HG03342 (cell line): ENCODE measurements around the gene SBF2.
"Not testable (repeated sequence)": the region's sequence is repeated elsewhere in the genome, so short reads cannot be mapped to it uniquely, and the experiment has no call there.

Experiments
- ATAC-seq: cut with Tn5 transposase; IDR thresholded peaks from one replicate; pipeline ENCODE4 v1.9.1; 2021; ENCODE audit warnings: mild to moderate bottlenecking, moderate library complexity; ENCODE audit not compliant: unreplicated experiment

SBF2 gene

GRCh38 chr11:10122326-10123197 is 171.5 kb downstream of the SBF2 start:
- no peak for ATAC-seq

- no peak for ATAC-seq
Observed at GRCh38 chr11:10118865-10119264, 175.2 kb downstream of the SBF2 start.

GRCh38 chr11:10117709-10118351 is 176.2 kb downstream of the SBF2 start:
- no peak for ATAC-seq

DNA sequence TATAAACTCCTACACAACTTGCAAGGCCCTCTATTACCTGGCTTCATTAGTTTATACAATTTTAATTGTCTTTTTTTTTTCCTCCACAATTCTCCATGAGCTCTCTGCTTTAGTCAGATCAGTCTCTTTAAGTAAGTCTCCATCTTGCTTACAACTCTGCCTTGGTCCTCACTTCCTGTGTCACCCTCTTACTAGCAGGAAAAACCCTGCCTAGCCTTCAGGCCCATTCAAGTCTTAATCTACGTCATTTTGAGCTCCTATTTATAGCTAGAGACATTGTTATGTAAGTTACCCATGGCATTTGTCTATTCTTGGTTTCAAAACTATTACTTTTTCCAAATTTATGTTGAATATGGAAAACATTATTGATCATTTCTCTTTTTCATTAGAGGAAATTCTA is 177.4 kb downstream of the SBF2 start:
- no peak for ATAC-seq

DNA sequence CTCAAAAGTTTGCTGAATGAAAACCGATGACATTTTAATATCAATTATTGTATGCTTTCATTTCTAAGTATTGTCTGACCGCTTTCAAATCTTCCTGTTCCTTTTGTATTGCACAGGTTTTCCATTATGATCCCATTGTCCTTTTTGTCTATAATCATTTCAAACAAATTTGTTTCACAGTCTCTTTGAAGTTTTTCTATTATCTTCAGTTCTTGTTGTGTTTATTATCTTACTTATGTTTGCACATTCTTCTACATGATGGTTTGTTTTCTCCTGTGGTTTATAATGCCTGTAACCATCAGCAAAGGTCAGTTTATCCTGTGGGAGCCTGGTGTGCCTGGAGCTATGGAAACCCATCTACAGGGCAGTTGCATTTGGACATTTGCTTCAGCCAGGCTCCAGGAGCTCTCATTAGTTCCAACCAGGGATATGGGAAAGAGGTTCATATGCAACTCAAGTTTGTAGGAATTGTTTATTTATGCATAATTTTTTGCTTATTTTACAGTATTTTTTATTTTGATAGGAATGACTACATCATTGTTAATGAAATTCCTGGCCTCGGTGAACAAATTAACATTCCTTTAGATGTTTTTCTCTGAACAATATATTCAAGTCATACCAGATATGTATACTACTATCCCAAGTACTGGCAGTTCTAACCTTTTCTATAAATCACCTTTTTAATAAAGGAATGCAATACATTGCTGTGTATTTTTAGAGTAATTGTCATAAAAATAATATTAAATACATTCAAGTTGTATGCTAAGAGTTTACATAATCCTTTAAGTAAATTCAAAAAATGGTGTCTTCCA is 179.2 kb downstream of the SBF2 start:
- ATAC-seq, result no peak

DNA sequence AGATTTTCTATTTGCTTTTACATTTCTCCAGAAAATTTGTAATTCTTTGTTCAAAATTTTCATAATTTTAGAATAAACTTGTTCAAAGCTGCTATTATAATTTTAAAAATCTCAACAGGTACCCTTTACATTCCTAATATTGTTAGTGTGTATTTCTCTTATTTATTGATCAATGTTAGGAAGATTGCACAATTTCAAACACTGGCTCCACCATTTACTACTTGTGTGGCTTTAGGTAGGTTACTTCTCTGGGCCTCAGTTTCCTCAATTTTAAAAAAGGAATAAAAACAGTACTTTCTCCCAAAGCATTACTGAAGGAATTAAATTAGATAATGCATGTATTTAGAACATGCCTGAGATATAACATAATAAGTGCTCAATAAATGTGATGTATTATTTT is 180.2 kb downstream of the SBF2 start:
- no peak for ATAC-seq

DNA sequence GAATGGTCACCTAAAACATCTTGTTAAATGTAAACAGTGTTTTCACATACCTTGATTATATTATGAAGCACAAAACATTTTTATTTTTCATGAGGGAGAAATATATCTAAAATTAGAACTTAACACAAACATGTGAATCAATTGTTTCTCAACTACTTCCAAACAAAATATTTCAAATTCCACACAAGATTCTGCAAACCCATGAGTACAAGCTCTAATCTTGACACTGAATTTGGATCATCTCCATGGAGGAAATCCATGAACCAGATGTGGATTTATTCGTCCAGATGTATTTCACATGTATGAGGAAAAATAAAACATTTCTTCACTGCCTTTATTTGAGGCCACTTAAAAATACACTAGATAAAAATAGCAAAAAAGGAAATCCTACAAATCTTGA is 184.2 kb downstream of the SBF2 start:
- ATAC-seq, result no peak

DNA sequence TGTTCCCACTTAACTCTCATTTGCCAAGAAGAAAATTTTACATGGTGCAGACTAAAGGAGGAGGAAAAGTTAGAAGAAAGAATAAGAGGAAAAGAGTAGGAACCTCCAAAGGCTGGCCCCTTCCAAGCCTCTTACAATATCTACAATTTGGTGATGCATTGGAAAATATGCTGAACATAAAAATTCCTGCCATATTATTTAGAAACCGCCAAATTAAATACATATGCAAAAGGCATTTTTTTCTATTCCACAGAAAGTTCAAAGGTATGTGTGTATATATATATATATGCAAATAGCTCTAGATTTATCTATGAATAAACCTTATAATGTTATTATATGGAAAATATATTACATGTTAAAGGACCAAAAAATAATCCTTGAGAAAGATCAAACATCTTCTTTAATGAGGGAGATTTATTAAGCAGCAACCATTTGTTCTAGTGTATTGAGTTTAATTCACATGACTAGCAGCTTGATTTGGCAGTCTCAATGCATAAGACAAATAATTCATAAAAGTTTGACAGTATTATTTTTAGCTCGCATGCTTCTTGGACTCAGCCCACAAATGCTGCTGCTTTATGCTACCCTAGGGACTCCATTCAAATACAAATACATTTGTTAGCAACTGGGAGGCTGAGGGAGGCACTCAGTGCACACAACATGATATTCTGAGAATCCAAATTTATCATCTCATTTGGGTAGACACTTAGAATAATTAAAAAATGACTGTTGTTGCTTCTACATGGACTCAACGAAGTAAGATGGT is 184.9 kb downstream of the SBF2 start:
- no peak for ATAC-seq

DNA sequence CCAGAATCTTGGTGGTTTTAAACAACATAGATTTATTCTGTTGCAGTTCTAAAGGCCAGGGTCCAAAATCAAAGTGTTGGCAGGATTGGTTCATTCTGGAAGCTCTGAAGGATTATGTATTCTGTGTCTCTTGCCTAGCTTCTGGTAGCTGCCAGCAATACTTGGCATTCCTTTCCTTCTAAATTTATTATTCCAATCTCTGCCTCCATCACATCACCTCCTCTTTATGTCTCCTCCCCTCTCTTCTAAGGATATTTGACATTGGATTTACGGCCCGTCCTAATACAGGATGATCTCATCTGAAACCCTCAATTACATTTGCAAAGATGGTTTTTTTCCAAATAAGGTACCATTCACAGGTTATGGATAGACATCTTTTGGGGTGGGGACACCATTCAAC is 186.5 kb downstream of the SBF2 start:
- no peak for ATAC-seq

- ATAC-seq, result no peak
Observed at GRCh38 chr11:10097615-10098014, 196.4 kb downstream of the SBF2 start.

- no peak for ATAC-seq
Observed at GRCh38 chr11:10096987-10097386, 197.0 kb downstream of the SBF2 start.

- no peak for ATAC-seq
Observed at GRCh38 chr11:10095412-10096208, 198.4 kb downstream of the SBF2 start.

DNA sequence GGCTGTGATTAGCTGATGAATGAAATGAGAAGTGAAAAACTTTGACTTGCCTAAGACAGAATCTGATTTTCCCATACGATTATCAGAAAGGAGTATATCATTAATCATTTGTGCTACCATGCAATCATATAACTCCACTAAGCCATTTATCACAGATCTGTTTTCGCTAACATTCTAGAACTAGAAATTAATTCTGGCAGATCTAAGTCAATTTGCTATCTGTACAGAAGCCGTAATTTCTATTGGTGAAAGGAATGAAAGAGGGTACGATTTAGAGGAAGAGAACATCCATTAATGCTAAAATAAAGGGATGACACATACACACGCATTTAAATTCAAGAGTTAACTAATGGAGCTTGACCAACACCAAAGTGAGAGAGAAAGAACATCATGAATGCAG is 201.6 kb downstream of the SBF2 start:
- no peak for ATAC-seq

GRCh38 chr11:10091314-10092045 is 202.5 kb downstream of the SBF2 start:
- ATAC-seq, result no peak

GRCh38 chr11:10087923-10088225 is 206.1 kb downstream of the SBF2 start:
- not testable (repeated sequence) for ATAC-seq

DNA sequence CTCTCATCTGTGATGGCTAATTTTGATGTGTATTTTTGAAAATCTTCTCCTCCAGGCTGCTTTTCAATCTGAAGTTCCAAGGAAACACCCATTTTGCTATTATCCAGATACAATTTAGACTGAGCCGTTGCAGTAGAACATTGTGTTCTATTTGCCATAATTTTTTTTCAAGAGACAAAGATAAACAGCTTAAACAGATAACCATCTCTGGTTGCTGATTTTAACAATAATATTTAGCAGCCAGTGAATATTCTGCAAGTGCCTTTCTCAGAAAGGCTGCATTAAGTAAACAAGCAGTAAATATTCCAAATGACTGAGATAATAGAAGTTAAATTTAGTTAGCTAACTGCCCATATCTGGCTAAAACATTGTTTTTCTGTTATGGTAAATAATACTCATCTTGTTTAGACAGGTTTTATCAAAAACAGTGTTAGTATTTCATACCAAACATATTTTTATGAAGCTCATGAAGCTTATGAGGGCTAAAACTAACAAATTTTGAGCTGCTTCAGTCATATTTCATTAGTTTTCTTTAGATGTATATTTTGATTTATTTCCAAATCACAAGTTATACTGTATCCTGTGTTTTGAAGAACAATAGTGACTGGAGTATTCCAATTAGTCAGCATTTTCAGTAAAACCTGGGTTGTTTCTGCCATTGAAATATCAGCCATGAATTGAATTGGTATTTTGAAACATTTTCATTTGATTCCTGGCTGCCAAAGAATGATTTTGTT is 206.7 kb downstream of the SBF2 start:
- ATAC-seq, result no peak

DNA sequence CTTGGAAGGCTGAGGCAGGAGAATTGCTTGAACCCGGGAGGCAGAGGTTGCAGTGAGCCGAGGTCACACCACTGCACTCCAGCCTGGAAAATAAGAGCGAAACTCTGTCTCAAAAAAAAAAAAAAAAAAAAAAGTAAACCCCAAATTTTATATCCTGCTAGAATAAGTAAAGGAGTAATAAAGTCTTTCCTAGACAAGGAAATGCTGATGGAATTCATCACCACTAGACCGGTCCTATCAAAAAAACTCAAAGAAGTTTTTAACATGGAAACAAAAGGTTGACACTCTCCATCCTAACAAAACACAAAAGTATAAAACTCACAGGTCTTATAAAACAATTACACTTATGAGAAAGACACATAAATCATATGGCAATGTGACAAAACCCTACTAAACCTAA is 213.9 kb downstream of the SBF2 start:
- no peak for ATAC-seq

GRCh38 chr11:10076458-10077141 is 217.4 kb downstream of the SBF2 start:
- no peak for ATAC-seq
